Measurements from ENCODE around the gene SPOCK1. TPM values are rescaled to one million over a fixed set of nuclear protein-coding genes. Genes with fewer than 3 reads are reported as not detected.

SPOCK1 gene
- total RNA-seq, 2 donors from 2014 or later: 2.1 to 8.5 TPM

DNA sequence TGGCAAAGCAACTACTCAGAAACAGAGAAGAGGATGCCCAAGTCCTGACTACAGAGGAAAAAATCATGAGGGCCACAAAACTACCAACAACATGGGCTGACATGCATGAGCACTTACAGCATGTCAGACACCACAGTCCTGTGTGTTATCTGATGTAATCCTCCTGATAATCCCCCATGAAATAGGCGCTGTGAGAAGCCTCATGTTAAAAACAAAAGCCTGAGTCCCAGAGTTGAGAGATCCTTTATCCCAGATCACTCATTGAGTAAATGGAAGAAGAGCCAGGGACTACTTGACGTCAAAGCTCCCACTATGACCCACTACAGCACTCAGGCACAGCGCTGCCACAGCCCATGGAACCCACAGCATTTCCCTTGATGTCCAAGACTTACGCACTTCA, 7.2 kb upstream of the SPOCK1 start:
- TF ChIP-seq, protein P1, sequence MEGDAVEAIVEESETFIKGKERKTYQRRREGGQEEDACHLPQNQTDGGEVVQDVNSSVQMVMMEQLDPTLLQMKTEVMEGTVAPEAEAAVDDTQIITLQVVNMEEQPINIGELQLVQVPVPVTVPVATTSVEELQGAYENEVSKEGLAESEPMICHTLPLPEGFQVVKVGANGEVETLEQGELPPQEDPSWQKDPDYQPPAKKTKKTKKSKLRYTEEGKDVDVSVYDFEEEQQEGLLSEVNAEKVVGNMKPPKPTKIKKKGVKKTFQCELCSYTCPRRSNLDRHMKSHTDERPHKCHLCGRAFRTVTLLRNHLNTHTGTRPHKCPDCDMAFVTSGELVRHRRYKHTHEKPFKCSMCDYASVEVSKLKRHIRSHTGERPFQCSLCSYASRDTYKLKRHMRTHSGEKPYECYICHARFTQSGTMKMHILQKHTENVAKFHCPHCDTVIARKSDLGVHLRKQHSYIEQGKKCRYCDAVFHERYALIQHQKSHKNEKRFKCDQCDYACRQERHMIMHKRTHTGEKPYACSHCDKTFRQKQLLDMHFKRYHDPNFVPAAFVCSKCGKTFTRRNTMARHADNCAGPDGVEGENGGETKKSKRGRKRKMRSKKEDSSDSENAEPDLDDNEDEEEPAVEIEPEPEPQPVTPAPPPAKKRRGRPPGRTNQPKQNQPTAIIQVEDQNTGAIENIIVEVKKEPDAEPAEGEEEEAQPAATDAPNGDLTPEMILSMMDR (IDR thresholded peaks at IDR 0.05): no peak
- Histone ChIP-seq H3K9me3 (no peaks in the 10 kb centered on the region), H3K27me3 (no peaks in the 10 kb centered on the region), H3K27ac (no peak overlapping the region), H3K9ac (ENCODE audit: low read depth in 2 of 2, low read length in 2 of 2) (no peak overlapping the region), H3K4me3 (no peak overlapping the region), H3K4me1 (no peaks in the 10 kb centered on the region), H3K36me3 (no peaks in the 10 kb centered on the region)
- intact Hi-C loops (cut with DNase I): no loop called here
- DNase-seq: no peak

DNA sequence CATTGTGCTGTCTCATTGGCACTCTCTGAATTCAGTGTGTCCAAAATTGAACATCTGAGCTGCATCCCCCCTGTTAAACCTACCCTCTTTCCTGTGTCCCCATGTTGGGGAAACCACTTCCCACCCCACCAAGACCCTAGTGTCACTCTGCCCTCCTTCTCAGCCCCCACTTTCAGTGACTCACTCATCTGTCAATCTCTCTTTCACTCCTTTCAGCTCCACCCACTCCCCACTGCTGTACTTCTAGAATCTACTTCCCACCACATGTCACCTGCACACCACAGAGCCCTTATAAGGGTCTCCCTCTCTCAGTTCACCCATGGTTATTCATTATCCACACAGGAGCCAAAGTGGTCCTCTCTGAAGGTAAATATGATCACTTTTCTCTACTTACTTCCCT, 5.8 kb upstream of the SPOCK1 start:
- Histone ChIP-seq H3K27me3 (no peaks in the 10 kb centered on the region), H3K4me3 (no peak overlapping the region), H3K9me3 (no peaks in the 10 kb centered on the region), H3K36me3 (no peaks in the 10 kb centered on the region), H3K4me1 (no peaks in the 10 kb centered on the region), H3K27ac (no peak overlapping the region), H3K9ac (ENCODE audit: low read depth in 2 of 2, low read length in 2 of 2) (no peak overlapping the region)
- no peak for DNase-seq
- intact Hi-C loops (cut with DNase I): no loop called here
- TF ChIP-seq, protein P1 (IDR thresholded peaks at IDR 0.05): no peak

DNA sequence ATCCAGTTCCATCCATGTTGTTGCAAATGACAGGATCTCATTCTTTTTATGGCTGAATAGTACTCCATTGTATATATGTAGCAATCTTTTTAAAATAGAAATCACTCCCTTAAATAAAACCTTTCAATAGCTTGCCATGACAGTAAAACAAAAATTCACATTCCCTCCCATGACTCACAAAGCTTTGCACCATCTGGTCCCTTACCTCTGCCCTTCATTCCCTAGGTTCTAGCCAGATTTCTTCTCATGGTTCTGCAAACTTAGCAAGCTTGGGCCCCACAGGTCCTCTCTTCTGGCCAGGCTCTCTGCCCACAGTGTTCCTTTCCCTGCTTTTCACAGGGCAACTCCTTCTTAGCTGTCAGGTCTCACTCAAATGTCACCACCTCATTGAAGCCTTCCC, 4.3 kb upstream of the SPOCK1 start:
- Histone ChIP-seq H3K4me3 (no peak overlapping the region), H3K36me3 (no peaks in the 10 kb centered on the region), H3K9ac (ENCODE audit: low read depth in 2 of 2, low read length in 2 of 2) (no peak overlapping the region), H3K27me3 (peaks cover 7% of the 10 kb centered on the region), H3K4me1 (no peaks in the 10 kb centered on the region), H3K27ac (no peak overlapping the region), H3K9me3 (no peaks in the 10 kb centered on the region)
- intact Hi-C loops (cut with DNase I): no loop called here
- DNase-seq: no peak
- TF ChIP-seq, protein P1 (IDR thresholded peaks at IDR 0.05): no peak

DNA sequence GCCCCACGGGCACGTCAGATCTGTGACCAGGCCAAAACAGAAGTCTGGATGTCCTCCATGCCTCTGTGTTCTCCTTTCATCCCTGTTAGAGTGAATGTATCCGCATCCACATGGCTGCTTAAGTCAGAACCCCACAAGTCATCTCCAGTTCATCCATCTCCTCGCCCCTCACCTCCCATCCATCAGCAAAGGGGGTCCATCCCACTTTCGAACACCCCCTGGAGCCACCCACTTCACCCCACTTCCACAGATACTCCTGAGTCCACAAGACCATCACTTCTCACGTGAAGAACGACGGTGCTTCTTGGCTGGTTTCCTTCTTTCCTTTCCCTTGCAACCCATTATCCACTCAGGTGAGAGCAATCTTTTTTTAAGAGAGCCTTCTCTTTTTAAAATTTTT, 3.5 kb upstream of the SPOCK1 start:
- Histone ChIP-seq H3K36me3 (no peaks in the 10 kb centered on the region), H3K27me3 (peaks cover 14% of the 10 kb centered on the region), H3K27ac (no peak overlapping the region), H3K9ac (ENCODE audit: low read depth in 2 of 2, low read length in 2 of 2) (no peak overlapping the region), H3K4me1 (no peaks in the 10 kb centered on the region), H3K9me3 (no peaks in the 10 kb centered on the region), H3K4me3 (no peak overlapping the region)
- TF ChIP-seq, protein P1 (IDR thresholded peaks at IDR 0.05): no peak
- intact Hi-C loops (cut with DNase I): no loop called here
- DNase-seq: no peak

DNA sequence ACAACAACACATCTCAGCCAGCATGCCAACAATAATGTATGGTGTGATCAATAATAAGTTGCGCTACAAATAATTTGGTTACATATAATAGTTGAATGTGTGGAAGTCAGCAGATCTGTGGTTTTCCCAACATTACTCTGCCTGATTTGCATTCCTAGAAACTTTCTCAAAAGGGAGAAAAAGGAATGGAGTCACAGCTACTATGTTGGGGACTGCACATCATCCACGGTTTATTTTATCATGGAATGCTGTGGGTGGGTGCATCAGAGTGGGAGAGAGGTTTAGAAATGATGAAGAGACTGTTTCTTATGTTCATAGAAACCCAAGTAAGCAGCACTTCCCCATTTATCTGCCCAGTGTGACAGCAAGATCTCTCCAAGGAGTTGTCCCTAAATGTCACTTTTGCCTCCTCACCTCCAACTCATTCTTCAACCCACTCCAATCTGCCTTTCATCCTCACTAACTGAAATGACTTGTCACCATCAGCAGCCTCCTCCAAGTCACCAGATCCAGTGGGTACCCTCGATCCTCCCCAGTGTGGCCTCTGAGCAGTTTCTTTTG, 2.8 kb upstream of the SPOCK1 start:
- H3K9ac ChIP-seq (ENCODE audit: low read depth in 2 of 2, low read length in 2 of 2): no peak overlapping the region
- no peak for DNase-seq
- no peak overlapping the region for H3K4me3 ChIP-seq
- no peaks in the 10 kb centered on the region for H3K9me3 ChIP-seq
- TF ChIP-seq, protein P1 (IDR thresholded peaks at IDR 0.05): no peak
- H3K36me3 ChIP-seq: no peaks in the 10 kb centered on the region
- intact Hi-C loops (cut with DNase I): no loop called here
- H3K27ac ChIP-seq: no peak overlapping the region
- peaks cover 19% of the 10 kb centered on the region for H3K27me3 ChIP-seq
- H3K4me1 ChIP-seq: no peaks in the 10 kb centered on the region
